DMS79 treated with DMSO at 0.1 percent for 48 hours (cell line): ENCODE data around the gene KDELR1.

ENCODE experiments used
- DNase-seq: peaks from one replicate; lab custom pipeline; 2025; lab: John Stamatoyannopoulos, UW

KDELR1 gene

DNA sequence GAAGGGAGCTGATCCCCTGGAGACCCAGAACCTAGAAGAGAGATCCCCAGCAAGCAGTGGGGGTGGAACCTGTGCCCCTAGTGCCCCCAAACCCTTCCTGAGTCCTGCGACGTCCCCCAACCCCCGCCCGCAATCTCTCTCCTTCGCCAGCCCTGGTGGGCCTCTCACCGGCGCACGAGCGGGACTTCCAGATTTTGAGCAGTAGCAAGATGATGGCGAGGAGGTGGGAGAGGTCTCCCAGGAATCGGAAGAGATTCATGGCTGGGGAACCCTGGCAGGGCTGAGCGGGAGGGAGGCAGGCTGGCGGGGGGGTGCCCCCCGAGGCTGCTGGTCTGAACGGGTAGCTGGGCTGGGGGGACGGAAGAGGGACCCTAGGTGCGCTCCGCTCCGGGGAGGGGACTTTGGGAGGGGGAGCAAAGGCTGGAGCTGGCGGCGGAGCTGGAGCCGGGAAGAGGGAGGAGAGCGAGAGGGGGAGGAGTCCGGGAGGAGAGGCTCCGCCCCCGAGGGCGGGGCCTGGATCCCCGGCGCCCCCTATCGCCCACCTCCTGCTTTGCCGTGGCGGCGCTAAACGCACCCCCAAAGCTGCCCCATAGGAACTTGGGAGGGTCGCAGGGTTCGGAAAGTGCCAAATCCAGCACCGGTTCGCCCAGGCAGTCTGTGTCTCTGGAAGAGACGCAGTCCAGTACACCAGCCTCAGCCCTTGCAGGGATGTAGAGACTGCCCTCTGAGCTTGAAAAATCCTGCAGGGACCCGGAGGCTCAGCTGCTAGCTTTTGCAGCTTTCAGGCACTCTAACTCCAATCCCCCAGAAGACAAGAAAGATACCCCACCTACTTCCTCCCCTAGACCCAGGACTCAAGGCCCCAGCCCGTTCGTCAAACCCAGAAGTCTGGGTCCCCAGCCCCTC, at the start of gene KDELR1:
Gene KDELR1, minus strand, starts transcription at position 452 of the 906 bp plus-strand sequence. Its CDS starts 193 bp downstream, at position 259.
- DNase-seq: peak; percentile 65

DNA sequence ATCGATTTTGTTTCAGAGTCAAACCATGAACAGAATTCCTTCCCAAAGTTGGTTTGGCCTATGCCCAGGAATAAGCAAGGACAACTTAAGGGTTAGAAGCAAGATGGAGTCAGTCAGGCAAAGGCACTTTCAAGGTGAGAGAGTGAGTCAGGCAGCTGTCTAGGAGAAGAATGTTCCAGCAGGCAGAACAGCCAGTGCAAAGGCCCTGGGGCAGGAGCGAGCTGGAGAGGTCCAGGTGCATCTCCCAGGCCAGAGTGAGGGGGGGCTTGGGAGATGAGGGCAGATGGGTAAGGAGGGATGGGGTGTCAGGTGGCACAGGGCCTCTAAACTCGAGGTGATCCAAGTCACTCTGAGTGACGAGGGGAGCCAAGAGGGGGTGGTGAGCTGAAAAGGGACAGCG, 45.2 kb upstream of the KDELR1 start:
- no peak for DNase-seq

DNA sequence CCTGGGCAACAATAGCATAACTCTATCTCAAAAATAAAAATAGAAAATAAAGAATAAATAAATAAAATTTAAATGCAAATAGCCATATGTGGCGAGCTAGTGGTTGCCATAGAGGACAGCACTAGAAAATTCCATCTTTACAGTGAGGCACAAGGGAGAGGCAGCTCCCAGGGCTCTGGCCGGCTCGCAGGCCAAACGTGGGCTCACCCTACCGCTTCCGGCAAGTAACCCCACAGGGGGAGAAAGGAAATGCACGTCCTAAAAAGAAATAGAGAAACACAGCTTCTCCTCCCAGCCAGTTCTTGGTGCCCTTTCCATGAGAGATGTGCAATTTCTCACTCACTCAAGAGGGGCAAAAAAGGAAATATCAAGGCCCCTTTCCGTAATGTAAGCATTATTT, 42.0 kb upstream of the KDELR1 start:
- no peak for DNase-seq

DNA sequence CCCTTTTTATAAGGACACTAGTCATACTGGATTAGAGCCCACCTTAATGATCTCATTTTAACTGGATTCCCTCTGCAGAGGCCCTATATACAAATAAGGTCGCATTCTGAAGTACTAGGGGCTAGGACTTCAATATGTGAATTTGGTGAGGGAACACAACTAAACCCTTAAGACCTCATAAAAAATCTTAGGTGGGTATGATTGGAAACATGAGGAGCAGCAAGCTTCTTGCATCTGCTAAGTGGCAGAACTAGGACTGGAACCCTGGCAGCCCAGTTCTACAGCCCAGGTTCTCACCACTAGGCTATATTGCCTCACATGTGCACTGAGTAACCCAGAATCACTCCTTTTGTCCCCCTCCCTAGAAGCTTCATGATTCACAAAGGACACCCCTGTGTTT, 37.3 kb upstream of the KDELR1 start:
- no peak for DNase-seq

DNA sequence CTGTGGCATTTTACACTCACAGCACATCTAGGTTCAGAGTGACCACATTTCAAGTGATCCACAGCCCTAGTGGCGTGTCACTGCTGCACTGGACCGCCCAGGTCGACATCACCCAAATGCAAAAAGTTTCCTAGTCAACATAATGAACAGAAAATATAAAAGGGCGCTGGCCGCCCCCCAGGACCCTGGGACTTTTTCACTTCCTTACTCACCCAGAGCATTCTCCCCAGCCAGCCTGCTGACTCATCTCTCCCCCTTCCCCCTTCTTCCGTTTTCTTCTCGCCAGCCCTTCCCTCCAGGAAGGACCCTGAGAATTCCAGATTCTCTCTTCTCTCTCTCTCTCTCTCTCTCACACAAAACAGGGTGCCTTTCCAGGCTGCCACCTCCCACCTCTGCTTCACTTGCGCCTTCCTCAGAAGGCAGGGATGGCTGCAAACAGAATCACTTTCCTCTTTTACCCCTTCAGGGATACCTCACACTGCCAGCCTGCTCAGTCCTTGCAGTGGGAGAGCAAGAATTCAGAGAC, 33.4 kb upstream of the KDELR1 start:
- no peak for DNase-seq

DNA sequence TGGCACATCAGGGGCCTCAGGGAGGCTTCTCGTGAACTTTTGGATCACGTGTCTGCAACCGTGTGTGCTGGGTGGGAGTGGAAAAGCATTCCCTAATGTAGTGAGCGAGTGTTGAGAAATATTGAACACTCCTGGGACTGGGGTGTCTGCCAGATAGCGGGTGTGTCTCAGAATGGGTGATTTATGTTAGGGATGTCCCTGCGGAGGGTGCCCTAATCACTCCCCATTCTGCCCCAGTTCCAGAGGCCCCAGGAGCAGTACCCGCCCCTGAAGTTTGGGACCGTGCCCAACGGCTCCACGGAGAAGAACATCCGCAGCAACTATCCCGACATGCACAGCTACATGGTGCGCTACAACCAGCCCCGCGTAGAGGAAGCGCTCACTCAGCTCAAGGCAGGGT, 30.2 kb upstream of the KDELR1 start:
- no peak for DNase-seq

DNA sequence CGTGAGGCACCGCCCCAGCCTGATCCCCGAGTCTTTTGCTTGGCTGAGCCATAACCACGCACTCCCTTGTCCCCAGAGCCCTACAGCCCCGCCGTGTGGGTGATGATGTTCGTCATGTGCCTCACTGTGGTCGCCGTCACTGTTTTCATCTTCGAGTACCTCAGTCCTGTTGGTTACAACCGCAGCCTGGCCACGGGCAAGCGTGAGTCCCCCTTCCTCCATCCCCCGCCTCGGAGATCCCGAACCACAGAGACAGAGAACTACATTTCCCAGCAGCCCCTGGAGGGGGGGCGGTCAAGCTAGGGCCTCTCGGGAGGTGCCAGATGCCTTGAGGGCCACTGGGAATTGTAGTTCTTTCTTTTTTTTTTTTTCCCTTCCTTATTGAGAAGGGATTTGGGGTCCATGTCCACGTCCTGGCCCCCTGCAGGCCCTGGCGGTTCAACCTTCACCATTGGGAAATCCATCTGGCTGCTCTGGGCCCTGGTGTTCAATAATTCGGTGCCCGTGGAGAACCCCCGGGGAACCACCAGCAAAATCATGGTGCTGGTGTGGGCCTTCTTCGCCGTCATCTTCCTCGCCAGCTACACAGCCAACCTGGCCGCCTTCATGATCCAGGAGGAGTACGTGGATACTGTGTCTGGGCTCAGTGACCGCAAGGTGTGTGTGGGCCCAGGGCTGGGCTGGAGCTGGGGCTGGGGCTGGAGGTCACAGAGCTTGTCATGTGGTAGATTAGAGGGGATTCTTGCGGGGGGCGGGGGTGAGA, 28.0 kb upstream of the KDELR1 start:
- DNase-seq: no peak

DNA sequence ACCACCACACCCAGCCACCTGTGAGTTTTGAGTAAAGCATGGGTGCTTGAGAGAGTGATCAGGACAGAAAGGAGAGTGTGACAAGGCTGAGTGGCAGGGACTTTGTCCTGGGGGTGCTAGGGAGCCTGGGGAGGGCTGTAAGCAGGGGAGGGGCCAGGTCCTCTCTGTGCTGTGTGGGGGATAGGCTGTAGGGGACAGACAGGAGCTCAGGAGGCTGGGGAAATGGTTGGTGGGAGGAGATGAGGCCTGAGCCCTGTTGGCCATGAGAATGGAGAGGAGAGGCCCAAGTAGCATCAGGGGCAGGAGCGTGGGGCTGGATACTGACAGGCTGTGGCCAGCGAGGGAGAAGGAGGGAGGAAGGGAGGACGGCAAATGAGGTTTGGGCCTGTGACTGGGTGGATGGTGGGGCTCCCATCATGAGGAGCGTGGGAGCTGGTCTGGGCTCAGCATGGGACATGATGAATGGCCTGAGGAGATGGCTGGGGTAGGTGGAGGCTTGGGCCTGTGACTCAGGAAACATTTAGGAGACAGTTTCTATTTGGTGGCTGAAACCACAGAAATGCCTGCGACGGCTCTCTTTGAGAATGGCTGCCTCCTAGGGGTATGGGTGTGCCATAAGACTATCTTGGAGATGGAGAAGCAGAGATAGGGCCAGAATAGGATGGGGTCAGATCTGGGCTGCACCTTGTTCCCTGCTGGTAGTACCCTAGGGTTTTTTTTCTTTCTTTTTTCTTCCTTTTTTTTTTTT, 27.1 kb upstream of the KDELR1 start:
- no peak for DNase-seq

DNA sequence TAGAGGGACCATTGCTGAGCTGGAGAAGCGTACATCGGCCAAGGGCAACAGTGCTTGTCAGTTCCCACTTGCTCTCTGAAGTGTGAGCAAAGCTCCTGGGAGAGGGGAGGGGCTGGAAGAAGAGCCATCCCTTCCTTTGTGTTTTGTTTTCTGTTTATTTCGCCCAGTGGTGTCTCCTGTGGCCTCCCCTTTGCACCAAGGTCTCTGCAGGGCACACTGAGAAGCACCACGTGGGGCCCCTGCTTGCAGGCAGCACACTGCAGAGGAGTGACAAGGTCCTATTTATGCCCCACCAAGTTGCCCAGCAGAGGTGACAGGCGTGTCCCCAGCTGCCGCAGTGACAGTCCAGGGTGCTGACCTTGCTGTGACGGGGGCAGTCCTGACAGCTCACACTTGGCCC, 26.1 kb upstream of the KDELR1 start:
- no peak for DNase-seq

DNA sequence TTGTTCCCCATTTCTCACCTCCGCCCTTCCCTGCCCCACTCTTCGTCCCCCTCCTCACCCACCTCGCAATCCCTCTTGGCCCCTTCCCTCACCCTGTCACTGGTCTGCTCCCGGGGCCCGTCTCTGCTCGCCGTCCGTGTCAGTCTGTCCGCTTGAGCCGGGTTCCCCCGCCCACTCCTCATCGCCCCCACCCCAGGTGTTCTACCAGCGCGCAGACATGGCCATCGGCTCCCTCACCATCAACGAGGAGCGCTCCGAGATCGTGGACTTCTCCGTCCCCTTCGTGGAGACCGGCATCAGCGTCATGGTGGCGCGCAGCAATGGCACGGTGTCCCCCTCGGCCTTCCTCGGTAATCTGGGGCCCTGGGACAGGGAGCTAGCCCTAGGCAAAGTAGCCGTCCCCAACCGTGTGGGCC, 24.5 kb upstream of the KDELR1 start:
- DNase-seq: no peak

DNA sequence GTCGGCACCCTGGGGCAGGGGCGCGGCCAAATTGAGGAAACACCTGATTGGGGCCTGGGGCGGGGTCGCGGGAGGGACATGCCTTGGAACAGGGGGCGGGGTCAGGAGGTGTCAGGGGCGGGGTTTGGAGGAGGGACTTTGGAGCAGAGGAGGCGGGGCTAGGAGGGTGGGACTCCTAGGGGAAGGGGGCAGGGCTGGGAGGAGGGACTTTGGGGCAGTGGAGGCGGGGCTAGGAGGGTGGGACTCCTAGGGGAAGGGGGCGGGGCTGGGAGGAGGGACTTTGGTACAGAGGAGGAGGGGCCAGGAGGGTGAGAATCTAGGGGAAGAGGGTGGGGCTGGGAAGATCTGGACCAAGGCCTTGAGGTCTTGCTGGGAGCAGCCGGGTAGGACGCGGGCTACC, 24.0 kb upstream of the KDELR1 start:
- DNase-seq: no peak

DNA sequence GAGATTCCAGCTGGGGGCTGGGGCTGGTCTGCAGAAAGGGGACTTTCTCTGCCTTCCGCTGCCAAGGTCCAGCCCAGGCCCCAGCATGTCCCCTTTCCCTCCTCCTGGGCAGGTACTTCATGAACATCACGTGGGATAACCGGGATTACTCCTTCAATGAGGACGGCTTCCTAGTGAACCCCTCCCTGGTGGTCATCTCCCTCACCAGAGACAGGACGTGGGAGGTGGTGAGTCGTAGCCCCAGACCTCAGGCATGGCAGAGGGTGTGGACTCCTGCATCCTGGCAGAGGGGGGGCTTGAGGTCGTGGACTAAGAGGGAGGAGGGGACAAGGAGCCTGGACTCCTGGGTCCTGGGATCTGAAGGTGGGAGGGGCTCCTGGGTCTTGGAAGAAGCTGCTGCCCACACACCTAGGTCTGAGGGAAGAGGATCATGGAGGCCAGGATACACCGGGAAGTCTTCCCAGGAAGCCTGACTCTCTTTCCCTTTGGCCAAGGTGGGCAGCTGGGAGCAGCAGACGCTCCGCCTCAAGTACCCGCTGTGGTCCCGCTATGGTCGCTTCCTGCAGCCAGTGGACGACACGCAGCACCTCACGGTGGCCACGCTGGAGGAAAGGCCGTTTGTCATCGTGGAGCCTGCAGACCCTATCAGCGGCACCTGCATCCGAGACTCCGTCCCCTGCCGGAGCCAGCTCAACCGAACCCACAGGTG, 22.7 kb upstream of the KDELR1 start:
- peak; percentile 37 for DNase-seq

DNA sequence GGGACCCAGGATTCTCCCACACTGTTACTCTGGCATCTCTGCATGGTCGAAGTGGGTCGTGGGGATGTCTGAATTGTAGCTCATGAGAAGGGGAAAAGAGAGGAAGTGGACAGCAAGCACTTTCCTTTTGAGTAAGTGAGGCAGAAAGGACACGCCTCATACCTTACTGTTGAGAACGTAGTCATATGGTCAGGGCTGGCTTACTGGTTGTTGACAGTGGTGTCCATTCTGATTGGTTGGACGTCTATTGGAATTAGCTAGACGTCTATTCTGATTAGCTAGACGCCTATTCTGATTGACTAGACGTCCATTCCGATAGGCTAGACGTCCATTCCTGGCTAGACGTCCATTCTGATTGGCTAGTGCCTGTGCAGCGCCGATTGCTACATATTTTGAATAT, 14.5 kb upstream of the KDELR1 start:
- no peak for DNase-seq

DNA sequence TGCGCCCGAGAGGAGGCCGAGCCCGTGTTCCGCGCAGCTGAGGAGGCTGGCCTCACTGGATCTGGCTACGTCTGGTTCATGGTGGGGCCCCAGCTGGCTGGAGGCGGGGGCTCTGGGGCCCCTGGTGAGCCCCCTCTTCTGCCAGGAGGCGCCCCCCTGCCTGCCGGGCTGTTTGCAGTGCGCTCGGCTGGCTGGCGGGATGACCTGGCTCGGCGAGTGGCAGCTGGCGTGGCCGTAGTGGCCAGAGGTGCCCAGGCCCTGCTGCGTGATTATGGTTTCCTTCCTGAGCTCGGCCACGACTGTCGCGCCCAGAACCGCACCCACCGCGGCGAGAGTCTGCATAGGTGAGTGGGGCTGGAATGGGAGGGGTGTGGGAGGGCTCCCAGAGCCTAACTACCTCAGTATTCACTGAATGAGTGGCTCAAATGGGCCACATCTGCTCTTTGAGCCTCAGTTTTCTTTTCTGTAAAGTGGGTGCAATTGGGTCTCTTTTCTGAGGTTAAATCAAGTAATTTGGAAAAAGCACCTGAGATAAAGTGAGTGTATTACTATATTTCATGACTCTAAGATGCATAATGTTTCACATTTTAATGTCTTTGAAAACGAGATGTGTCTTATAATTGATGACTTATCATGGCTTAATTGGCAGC, 13.8 kb upstream of the KDELR1 start:
- no peak for DNase-seq

DNA sequence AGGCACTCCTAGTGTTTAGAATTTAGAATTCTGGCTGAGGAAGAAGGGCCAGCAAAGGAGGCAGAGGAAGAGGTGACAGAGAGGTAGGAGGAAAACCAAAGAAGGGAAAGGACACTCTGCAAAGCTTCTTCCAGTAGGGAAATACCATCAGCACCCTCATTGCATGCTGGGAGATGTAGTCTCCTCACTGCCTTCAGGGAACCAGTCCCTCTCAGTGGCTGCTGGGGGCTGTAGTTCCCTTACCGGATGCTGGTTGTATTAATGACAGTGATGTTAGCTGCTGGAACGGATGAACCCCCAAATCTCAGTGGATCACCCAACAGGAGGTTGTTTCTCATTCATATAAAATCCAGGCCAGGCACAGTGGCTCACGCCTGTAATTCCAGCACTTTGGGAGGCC, 12.3 kb upstream of the KDELR1 start:
- no peak for DNase-seq

DNA sequence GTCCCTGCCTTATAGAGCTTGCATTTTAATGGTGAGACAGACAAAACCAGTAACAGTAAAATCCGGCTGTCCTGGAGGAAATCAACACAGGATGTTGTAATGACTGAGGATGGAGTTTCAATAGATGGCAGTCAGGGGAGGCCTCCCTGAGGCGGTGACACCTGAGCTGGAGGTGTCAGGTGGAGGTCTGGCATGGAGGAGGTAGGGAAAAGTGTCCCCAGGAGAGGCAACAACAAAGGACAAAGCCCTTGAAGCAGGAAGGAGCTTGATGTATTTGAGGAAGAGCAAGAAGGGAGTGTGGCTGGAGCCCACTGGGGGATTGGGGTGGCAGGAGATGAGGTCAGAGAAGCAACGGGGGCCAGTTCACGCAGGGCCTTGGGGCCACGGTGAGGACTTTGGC, 9.9 kb upstream of the KDELR1 start:
- DNase-seq: no peak

DNA sequence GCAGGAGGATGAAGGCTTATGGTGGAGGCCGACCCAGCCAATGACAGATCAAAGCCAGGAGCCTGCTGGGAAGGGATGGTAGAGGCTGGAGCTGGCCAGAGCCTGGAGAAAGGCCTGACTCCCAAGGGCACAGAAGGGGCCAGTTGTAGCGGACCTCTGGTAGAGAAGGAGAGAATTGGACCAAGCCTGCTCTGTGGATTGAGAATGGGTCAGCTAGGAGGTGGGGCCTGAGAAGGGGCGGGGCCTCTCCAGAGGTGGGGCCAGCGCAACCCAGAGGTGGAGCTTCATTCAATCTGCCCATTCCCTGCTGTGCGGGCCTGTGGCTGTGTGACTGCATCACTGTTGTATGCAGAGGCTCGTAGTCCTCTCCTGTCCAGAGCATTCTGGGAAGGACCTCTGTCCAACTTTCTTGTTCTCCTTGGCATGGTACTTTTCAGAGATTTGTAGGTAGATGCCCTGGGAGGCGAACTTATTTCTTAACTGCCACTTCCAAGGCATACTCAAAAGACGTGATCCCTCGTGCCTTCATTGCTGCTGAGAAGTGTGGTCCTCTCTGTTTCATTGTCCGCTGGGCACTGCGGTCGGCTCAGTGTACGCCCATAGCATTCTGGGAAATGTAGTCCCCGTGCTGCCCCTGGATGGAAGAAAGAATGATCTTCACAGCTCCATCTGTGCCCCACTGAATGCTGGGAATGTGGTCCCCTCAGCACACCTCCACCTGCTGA, 8.8 kb upstream of the KDELR1 start:
- DNase-seq: no peak

DNA sequence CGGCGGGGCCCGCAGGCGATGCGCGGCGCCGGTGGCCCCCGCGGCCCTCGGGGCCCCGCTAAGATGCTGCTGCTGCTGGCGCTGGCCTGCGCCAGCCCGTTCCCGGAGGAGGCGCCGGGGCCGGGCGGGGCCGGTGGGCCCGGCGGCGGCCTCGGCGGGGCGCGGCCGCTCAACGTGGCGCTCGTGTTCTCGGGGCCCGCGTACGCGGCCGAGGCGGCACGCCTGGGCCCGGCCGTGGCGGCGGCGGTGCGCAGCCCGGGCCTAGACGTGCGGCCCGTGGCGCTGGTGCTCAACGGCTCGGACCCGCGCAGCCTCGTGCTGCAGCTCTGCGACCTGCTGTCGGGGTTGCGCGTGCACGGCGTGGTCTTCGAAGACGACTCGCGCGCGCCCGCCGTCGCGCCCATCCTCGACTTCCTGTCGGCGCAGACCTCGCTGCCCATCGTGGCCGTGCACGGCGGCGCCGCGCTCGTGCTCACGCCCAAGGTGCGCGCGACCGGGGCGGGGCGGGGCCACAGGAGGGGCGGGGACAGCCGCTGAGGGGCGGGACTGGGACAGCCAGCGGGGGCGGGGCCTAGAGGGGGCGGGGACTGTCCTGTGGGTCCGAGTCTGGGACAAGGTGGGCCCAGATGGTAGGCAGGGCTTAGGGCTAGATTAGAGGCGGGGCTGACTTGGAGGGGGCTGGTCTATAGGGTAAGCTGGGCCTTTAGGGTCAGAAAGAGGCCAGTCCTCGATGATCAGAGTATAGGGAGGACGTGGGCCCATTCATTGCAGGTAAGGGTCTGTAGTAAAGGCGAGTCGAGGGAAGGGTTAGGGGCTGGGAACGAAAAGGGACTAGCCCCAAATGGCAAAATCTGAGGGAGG, 7.3 kb upstream of the KDELR1 start:
- peak; percentile 62 for DNase-seq

DNA sequence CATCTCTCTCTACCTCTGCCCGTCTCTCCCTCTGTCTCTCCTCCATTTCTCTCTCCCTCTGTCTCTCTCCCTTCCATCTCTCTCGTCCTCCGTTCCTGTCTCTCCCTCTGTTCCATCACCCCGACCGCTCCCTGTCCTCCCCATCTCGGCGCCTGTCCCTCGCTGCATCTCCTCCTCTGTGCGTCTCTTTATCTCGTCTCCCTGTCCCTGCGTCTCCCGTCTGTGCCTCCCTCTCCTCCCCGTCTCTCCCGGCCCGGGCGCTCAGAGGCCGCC, 6.7 kb upstream of the KDELR1 start:
- DNase-seq: no peak
